ENCODE data around the gene UBAC1. TPM values are rescaled to one million over a fixed set of nuclear protein-coding genes. Genes with fewer than 3 reads are reported as not detected.

UBAC1 gene
- polyA plus RNA-seq, 2 donors, result 40.7 to 43.4 TPM

DNA sequence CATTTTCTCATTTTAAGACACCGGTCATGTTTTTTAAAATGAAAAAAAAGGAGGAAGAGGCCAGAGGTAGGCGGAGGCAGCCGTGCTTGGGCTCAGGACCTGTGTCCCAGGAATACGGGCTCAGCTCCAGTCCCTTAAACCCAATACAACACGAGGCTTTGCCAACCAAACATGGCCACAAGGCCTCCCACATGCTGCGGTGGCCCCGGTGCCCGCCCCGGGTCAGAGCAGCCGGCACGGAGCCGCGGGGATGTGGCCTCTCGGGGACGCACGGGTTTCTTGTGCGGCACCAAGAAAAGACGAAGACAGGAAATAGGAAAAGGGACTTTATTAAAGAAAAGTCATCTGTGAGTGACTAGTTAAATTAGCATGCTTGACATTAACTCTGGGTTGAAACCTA, 28.5 kb downstream of the UBAC1 start:
- Histone ChIP-seq H3K4me1 (ENCODE audit: control insufficient read depth in 2 of 2, insufficient read depth in 2 of 2, low read length in 1 of 2) (peaks cover 0 to 7% of the 10 kb centered on the region in 2 donors), H3K36me3 (ENCODE audit: control insufficient read depth in 2 of 2, insufficient read depth in 2 of 2, low read length in 1 of 2) (peaks cover 3 to 37% of the 10 kb centered on the region in 2 donors), H3K4me3 (ENCODE audit: low read depth in 1 of 2, low read length in 2 of 2) (no peak overlapping the region), H3K9me3 (ENCODE audit: control insufficient read depth in 2 of 2, insufficient read depth in 1 of 2, low read depth in 1 of 2, low read length in 1 of 2) (no peaks in the 10 kb centered on the region), H3K27me3 (ENCODE audit: control insufficient read depth in 1 of 2, insufficient read depth in 2 of 2, low read length in 2 of 2) (no peaks in the 10 kb centered on the region), H3K27ac (ENCODE audit: low read depth in 2 of 2, low read length in 1 of 2) (no peak overlapping the region)
- WGBS, 2 donors, result 95% methylated on average over 18 of the region's 18 CpGs

DNA sequence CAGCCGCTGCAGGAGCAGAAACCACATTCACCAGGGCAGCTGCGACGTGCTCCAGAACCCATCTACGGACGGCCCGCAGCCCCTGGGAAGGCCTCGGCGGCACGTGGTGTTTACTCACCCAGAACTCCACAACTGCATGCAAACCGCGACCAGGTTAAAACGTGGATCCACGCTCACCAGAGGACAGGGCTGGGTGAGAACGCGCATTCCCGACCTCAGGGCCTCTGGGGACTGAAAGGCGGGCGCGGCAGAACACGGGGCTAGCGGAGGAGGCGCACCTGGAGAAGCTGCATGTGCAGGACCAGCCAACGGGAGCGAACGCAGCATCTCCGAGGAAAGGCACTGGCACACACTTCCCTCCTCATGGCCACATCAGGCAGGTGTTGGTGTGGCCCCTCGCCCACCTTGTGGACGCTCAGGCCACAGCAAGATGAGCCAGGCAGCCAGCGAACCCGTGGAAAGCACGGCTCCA, 29.8 kb downstream of the UBAC1 start:
- WGBS, 2 donors, result 89 to 91% methylated on average over 31 of the region's 31 CpGs
- peaks cover 3 to 28% of the 10 kb centered on the region in 2 donors for H3K36me3 ChIP-seq (ENCODE audit: control insufficient read depth in 2 of 2, insufficient read depth in 2 of 2, low read length in 1 of 2)
- H3K27ac ChIP-seq (ENCODE audit: low read depth in 2 of 2, low read length in 1 of 2), result no peak overlapping the region

DNA sequence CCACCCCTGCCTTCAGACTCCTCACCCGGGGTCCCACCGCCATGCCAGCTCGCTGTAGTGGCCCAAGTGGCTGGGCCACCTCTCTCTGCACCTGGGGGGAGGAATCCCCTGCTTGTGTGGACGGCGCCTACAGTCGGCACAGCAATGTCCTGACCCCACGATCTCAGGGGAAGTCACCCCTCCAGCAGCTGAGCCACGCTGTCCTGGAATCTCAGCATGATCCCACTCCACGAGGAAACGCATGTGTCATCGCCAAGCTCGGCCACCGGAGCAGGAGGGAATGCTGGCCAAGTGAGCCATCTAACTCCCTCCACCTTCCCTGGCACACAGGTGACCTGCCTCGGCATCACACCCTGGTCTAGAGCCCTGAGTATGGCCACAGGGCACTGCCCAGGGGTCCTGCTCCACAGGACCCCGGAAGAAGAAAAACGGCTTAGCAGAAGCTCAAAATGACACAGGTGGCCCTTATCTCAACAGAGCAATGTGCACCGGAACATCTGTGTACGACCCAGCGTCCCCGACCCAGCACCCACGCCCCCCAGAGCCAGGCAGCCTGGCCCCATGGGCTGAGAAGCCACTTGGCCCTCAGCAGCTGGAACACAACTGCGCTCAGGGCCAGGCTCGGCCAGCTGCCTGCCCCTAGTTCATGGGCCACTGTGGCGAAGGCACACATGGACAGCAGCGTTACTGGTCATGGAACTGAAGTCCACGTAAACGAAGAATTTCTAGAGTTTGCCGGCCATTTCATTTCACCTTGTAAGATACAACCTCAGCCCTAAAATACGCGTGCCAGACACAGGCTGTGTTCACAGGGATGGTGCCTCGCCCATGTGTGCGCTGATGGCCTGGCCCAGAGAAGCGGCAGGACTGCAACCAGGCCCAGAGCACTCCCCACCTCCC, 30.5 kb downstream of the UBAC1 start:
- Histone ChIP-seq H3K27me3 (ENCODE audit: control insufficient read depth in 1 of 2, insufficient read depth in 2 of 2, low read length in 2 of 2) (no peaks in the 10 kb centered on the region), H3K36me3 (ENCODE audit: control insufficient read depth in 2 of 2, insufficient read depth in 2 of 2, low read length in 1 of 2) (peaks cover 3 to 28% of the 10 kb centered on the region in 2 donors), H3K4me3 (ENCODE audit: low read depth in 1 of 2, low read length in 2 of 2) (no peak overlapping the region), H3K27ac (ENCODE audit: low read depth in 2 of 2, low read length in 1 of 2) (no peak overlapping the region), H3K4me1 (ENCODE audit: control insufficient read depth in 2 of 2, insufficient read depth in 2 of 2, low read length in 1 of 2) (peaks cover 0 to 19% of the 10 kb centered on the region in 2 donors), H3K9me3 (ENCODE audit: control insufficient read depth in 2 of 2, insufficient read depth in 1 of 2, low read depth in 1 of 2, low read length in 1 of 2) (no peaks in the 10 kb centered on the region)
- 93 to 95% methylated on average over 33 of the region's 33 CpGs for WGBS, 2 donors

More for the DNA sequence above, 29.8 kb downstream of the UBAC1 start:
- Histone ChIP-seq H3K4me3 (ENCODE audit: low read depth in 1 of 2, low read length in 2 of 2) (no peak overlapping the region), H3K27me3 (ENCODE audit: control insufficient read depth in 1 of 2, insufficient read depth in 2 of 2, low read length in 2 of 2) (no peaks in the 10 kb centered on the region), H3K4me1 (ENCODE audit: control insufficient read depth in 2 of 2, insufficient read depth in 2 of 2, low read length in 1 of 2) (peaks cover 0 to 17% of the 10 kb centered on the region in 2 donors), H3K9me3 (ENCODE audit: control insufficient read depth in 2 of 2, insufficient read depth in 1 of 2, low read depth in 1 of 2, low read length in 1 of 2) (no peaks in the 10 kb centered on the region)

DNA sequence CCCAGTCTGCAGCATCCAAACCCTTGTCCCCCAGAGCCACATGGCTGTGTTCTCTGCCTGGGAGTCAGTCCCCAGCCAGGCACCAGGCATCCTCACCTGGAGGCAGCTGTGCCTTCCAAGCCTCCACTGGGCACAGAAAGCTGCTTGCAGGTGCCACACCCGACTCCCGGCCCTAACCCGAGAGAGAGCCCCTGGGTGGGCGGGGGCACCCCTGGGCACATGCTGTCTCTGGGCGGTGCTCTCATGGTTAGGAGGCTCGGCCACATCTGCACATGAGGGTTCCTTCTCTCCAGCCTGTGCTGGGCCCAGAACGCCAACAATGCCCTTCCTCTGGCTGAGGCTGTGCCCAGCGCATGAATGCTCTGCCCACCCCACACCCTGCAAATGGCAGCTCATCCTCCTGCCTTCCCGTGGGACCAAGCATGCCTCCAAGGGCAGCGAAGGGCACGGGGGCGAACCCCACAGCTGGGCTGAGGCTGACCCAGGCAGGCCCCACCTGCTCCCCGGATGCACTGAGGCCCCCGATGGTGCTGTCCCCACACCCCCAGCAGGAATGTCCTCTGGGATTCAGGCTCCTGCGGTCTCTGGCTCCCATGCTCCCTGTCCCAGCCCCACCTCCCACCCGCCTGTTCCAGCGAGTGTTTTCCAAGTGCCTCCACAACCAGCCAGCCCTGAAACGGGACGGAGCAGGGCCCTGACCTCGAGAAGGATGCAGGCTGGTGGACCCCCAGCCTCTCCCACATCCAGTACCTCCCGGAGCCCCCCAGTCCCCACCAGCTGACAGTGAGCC, 31.3 kb downstream of the UBAC1 start:
- Histone ChIP-seq H3K27ac (ENCODE audit: low read depth in 2 of 2, low read length in 1 of 2) (no peak overlapping the region), H3K27me3 (ENCODE audit: control insufficient read depth in 1 of 2, insufficient read depth in 2 of 2, low read length in 2 of 2) (no peaks in the 10 kb centered on the region), H3K4me3 (ENCODE audit: low read depth in 1 of 2, low read length in 2 of 2) (no peak overlapping the region), H3K36me3 (ENCODE audit: control insufficient read depth in 2 of 2, insufficient read depth in 2 of 2, low read length in 1 of 2) (peaks cover 3 to 26% of the 10 kb centered on the region in 2 donors), H3K9me3 (ENCODE audit: control insufficient read depth in 2 of 2, insufficient read depth in 1 of 2, low read depth in 1 of 2, low read length in 1 of 2) (no peaks in the 10 kb centered on the region), H3K4me1 (ENCODE audit: control insufficient read depth in 2 of 2, insufficient read depth in 2 of 2, low read length in 1 of 2) (peaks cover 0 to 19% of the 10 kb centered on the region in 2 donors)
- 82 to 84% methylated on average over 21 of the region's 21 CpGs for WGBS, 2 donors

DNA sequence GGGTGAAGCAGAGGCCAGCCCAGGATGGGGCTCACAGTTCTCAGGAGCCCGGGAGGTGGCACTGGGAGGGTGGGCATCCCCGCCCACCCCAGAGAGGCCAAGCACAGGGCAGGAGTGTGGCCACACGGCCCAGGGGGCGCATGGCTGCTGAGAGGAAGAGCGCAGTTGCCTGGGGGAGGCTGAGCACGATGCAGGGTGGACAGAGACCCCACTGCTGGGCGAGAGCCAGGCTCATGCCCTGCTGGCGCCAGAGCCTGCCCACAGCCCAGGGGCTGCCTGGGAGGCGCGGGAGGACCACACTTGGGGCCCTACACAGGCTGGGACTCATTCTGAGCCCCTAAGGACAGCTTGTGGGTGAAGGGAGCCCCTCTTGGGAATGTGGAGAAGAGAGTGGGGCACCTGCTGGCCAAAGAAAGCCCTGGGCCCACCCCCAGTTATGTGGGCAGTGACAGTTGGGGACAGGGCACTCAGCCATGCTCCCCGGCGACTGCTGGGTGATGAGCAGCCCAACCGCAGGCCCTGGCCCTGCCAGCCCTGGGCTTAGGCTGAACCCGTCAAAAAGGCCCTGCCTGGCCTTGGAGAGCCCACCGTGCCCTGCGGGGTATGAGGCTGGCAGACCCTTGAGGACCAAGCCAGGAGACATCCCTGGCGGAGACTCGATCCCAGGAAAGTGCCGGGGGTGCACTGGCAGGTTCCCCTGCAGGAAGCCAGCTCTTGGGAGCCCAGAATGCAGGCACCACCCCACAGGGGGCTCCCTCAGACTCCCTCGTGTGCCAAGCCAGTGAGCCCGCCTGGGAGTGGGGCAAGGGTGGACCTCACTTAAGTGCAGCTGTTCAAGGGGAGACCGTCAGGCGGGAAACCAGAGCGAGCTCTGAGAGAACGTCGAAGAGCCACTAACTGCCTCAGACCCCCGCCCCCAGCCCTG, 32.2 kb downstream of the UBAC1 start:
- Histone ChIP-seq H3K27ac (ENCODE audit: low read depth in 2 of 2, low read length in 1 of 2) (no peak overlapping the region), H3K36me3 (ENCODE audit: control insufficient read depth in 2 of 2, insufficient read depth in 2 of 2, low read length in 1 of 2) (peaks cover 3 to 26% of the 10 kb centered on the region in 2 donors), H3K27me3 (ENCODE audit: control insufficient read depth in 1 of 2, insufficient read depth in 2 of 2, low read length in 2 of 2) (no peaks in the 10 kb centered on the region), H3K4me3 (ENCODE audit: low read depth in 1 of 2, low read length in 2 of 2) (no peak overlapping the region), H3K4me1 (ENCODE audit: control insufficient read depth in 2 of 2, insufficient read depth in 2 of 2, low read length in 1 of 2) (peaks cover 0 to 19% of the 10 kb centered on the region in 2 donors), H3K9me3 (ENCODE audit: control insufficient read depth in 2 of 2, insufficient read depth in 1 of 2, low read depth in 1 of 2, low read length in 1 of 2) (no peaks in the 10 kb centered on the region)
- WGBS, 2 donors, result 93 to 94% methylated on average over 25 to 27 of the region's 27 CpGs

DNA sequence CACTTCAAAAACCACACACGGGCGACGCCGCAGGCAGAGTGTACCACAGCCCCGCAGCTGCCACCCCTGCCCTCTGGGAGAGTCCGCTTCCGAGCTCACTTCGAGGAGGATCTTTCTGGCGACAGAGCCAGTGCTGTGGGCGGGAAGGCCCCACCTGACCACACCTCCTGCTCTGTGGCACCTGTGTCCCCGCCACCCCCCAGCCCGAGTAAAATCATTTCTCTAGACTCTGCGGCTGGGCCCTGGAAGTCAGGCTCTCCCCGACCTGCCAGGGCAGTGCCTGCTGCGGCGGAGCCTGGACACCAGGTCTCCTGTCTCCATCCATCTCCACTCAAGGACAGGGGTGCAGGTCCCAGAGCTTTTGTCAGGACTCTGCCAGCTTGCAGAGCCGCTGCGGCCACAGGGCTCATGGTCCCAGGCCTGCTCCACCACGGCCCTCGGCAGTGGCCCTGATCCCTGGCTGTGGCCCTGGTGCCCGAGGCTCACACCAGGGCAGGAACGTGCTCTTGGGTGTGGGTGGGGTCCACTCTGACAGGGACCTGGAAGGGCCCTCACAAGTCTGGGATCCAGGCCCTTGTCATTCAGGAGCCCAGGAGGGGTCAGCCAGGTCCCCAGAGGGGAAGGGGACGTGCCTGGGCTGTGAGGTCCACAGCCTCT, 33.0 kb downstream of the UBAC1 start:
- Histone ChIP-seq H3K27me3 (ENCODE audit: control insufficient read depth in 1 of 2, insufficient read depth in 2 of 2, low read length in 2 of 2) (no peaks in the 10 kb centered on the region), H3K9me3 (ENCODE audit: control insufficient read depth in 2 of 2, insufficient read depth in 1 of 2, low read depth in 1 of 2, low read length in 1 of 2) (no peaks in the 10 kb centered on the region), H3K36me3 (ENCODE audit: control insufficient read depth in 2 of 2, insufficient read depth in 2 of 2, low read length in 1 of 2) (peaks cover 3 to 27% of the 10 kb centered on the region in 2 donors), H3K27ac (ENCODE audit: low read depth in 2 of 2, low read length in 1 of 2) (no peak overlapping the region), H3K4me3 (ENCODE audit: low read depth in 1 of 2, low read length in 2 of 2) (no peak overlapping the region), H3K4me1 (ENCODE audit: control insufficient read depth in 2 of 2, insufficient read depth in 2 of 2, low read length in 1 of 2) (peaks cover 0 to 19% of the 10 kb centered on the region in 2 donors)
- 86 to 89% methylated on average over 23 of the region's 23 CpGs for WGBS, 2 donors

DNA sequence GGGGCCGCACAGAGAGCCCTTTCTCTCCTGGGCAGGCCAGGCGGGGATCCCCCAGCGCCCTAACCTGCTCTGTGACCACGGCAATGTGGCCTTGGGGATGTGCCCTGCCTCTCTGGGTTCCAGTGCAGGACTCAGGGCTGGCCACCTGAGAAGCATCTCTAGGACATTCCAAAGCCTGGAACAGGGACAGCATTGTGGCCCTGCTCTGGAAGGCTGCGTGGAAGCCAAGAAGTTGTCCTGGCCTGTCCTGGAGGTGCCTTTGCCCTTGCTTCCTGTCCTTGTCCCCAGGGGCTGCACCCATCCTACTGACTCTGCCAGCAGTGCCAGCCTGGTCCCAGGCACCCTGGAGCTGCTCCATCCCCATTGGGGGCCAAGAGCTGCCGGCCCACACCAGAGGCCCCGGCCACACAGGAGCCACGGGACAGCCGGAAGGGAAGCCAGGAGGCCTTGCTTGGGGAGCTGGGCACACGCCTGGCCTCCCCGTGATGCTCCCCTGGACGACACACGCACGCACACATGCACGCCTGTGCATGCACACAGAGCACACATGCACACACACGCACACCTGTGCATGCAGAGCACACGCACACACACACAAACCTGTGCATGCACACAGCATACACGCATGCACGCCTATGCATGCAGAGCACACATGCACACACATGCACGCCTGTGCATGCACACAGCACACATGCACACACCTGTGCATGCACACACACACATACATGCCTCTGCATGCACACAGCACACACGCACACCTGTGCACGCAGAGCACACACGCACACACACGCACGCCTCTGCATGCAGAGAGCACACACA, 33.8 kb downstream of the UBAC1 start:
- Histone ChIP-seq H3K36me3 (ENCODE audit: control insufficient read depth in 2 of 2, insufficient read depth in 2 of 2, low read length in 1 of 2) (peaks cover 0 to 21% of the 10 kb centered on the region in 2 donors), H3K4me1 (ENCODE audit: control insufficient read depth in 2 of 2, insufficient read depth in 2 of 2, low read length in 1 of 2) (peaks cover 0 to 19% of the 10 kb centered on the region in 2 donors), H3K27ac (ENCODE audit: low read depth in 2 of 2, low read length in 1 of 2) (peak overlapping the region in 1 of 2 donors; percentile 30), H3K4me3 (ENCODE audit: low read depth in 1 of 2, low read length in 2 of 2) (no peak overlapping the region), H3K27me3 (ENCODE audit: control insufficient read depth in 1 of 2, insufficient read depth in 2 of 2, low read length in 2 of 2) (no peaks in the 10 kb centered on the region), H3K9me3 (ENCODE audit: control insufficient read depth in 2 of 2, insufficient read depth in 1 of 2, low read depth in 1 of 2, low read length in 1 of 2) (no peaks in the 10 kb centered on the region)
- 72 to 79% methylated on average over 25 of the region's 25 CpGs for WGBS, 2 donors

Measured in esophagus (tissue), 2 donors.